Right lobe of liver (tissue), 6 donors: ENCODE data around the gene NCAPD2. TPM values are rescaled to one million over a fixed set of nuclear protein-coding genes. Genes with fewer than 3 reads are reported as not detected.
A peak's percentile ranks its signal among the peaks of the same experiment; 100 is the strongest.

ENCODE experiments used
- ATAC-seq, 4 donors: fragments of 200-7000 bp; cut with Tn5 transposase; one replicate each; pipeline ENCODE4 v1.9.1; 2020; ENCODE audit warnings: mild to moderate bottlenecking in 4 of 4, moderate library complexity in 4 of 4
- DNase-seq, 3 donors: peaks; one replicate each; pipeline ENCODE4 v3.0.0-alpha.2; 2020
- H3K27ac ChIP-seq, 3 donors: fragments of 200-600 bp; one replicate each; pipeline ENCODE4 v1.8.0; 2022
- H3K27me3 ChIP-seq, 2 donors: fragments of 200-600 bp; one replicate each; pipeline ENCODE4 v1.8.0; 2022
- H3K36me3 ChIP-seq, 4 donors: fragments of 200-600 bp; sonication (generic) in 1 of 4; one replicate each; pipeline versions ENCODE4 v1.5.1 to v1.8.0; 2017 to 2022; ENCODE audit warnings: control low read depth in 1 of 4
- H3K4me1 ChIP-seq, 4 donors: fragments of 200-600 bp; sonication (generic) in 1 of 4; one replicate each; pipeline versions ENCODE4 v1.5.1 to v1.8.0; 2017 to 2022; ENCODE audit warnings: control low read depth in 1 of 4
- H3K4me3 ChIP-seq, 3 donors: fragments of 200-600 bp; one replicate each; pipeline ENCODE4 v1.8.0; 2022
- H3K9me3 ChIP-seq, 4 donors: fragments of 200-600 bp; sonication (generic) in 1 of 4; one replicate each; pipeline versions ENCODE4 v1.5.1 to v1.8.0; 2017 to 2022; ENCODE audit warnings: control low read depth in 1 of 4
- POLR2A ChIP-seq: fragments of 450-650 bp; IDR thresholded peaks from one replicate; pipeline ENCODE4 v1.6.1; 2017; ENCODE audit warnings: antibody characterized with exemption, mild to moderate bottlenecking
- WGBS: methylation state at CpG from one replicate; pipeline ENCODE4 v1.1.6; 2018; ENCODE audit warnings: low coverage, low lambda C conversion rate; ENCODE audit not compliant: insufficient coverage; ENCODE audit errors: missing lambda C conversion rate; 5-methylcytosine and 5-hydroxymethylcytosine counted together
- intact Hi-C, 2 donors: fragments of 100-400 bp; cut with DNase I; formaldehyde crosslinking; loops; one replicate each; pipeline versions ENCODE4 v1.11.2 to v1.14.1; 2022
- total RNA-seq, 6 experiments: library from RNA; depleted of rRNA in 2 of 6; stranded (reverse); fragments of >200 nt in 2 of 6; fragmentation: NEBNext Ultra II Directional in 3 of 6; extraction: Animal tissue kit (Norgen Biotek cat#: 25700) in 3 of 6; gene quantifications; one replicate each; pipeline versions ENCODE4 v1.1.0 to v1.2.4, GENCODE V29; 2016 to 2023
- TF ChIP-seq, protein P1 (sequence below), 4 donors: fragments of 200-600 bp in 3 of 4; fragments of 450-650 bp in 1 of 4; IDR thresholded peaks; one replicate each; pipeline versions ENCODE4 v1.5.1 to v1.8.0; 2016 to 2022; ENCODE audit warnings: antibody characterized with exemption in 4 of 4, mild to moderate bottlenecking in 2 of 4
- donor health status: DM: no; HTN: yes; CAD: no.
- donor health status: DM: no; HTN: no; CAD: no.
- donor health status: DM: no; HTN: no; CAD: no.
- donor health status: DM: no; HTN: yes; CAD: no.
- donor health status: DM: no; HTN: yes; CAD: no.

NCAPD2 gene
- total RNA-seq, 6 experiments from 2014 or later, result 6.2 to 40.9 (median 8.4) TPM

DNA sequence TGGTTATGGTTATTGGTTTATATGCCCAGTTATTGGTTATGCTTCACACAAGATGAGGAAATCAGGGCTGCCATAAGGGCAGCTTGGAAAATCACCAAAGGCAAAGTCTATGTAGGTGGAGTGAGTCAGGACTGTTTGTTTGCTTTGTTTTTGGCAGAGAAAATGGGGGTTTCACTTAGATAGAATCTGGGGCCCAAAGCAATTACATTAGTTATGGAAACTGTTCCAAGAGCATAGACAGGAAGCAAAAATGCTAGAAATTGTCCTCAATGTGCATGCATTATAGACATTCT lies 25.7 kb upstream of the NCAPD2 start:
- H3K27me3 ChIP-seq, result no peaks in the 10 kb centered on the region
- DNase-seq, result peak in 1 of 3 donors; percentile 51
- TF ChIP-seq, protein P1, sequence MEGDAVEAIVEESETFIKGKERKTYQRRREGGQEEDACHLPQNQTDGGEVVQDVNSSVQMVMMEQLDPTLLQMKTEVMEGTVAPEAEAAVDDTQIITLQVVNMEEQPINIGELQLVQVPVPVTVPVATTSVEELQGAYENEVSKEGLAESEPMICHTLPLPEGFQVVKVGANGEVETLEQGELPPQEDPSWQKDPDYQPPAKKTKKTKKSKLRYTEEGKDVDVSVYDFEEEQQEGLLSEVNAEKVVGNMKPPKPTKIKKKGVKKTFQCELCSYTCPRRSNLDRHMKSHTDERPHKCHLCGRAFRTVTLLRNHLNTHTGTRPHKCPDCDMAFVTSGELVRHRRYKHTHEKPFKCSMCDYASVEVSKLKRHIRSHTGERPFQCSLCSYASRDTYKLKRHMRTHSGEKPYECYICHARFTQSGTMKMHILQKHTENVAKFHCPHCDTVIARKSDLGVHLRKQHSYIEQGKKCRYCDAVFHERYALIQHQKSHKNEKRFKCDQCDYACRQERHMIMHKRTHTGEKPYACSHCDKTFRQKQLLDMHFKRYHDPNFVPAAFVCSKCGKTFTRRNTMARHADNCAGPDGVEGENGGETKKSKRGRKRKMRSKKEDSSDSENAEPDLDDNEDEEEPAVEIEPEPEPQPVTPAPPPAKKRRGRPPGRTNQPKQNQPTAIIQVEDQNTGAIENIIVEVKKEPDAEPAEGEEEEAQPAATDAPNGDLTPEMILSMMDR (IDR thresholded peaks at IDR 0.05), result no peak
- no peak for TF ChIP-seq POLR2A
- H3K9me3 ChIP-seq, result no peaks in the 10 kb centered on the region
- no peak overlapping the region for H3K4me3 ChIP-seq
- peaks cover 0 to 33% (median 14%) of the 10 kb centered on the region in 4 donors for H3K4me1 ChIP-seq
- H3K27ac ChIP-seq, result peak overlapping the region; percentile 9 to 80 (median 19)
- intact Hi-C loops, result no loop called here
- peak in 2 of 4 donors; percentile 15 to 28 for ATAC-seq
- H3K36me3 ChIP-seq, result peaks cover 0 to 29% (median 15%) of the 10 kb centered on the region in 4 donors

DNA sequence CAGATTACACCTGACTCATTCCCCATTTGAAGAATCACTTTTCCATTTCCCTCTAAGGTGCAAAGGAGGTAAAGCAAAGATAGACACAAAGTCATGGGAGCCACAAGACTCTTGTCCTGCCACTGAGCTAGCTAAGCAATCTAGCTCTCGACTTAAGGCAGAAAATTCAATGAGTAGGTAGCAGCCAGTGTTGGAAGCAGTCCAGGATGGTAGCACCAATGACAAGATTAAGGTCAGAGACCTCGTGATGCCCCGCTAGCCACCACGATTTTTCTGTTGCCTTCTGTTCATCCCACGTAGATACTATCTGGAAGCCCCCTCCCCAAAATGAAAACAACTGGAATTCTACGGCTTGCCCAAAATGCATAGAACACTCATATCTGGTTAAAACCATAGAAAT lies 24.8 kb upstream of the NCAPD2 start:
- H3K27ac ChIP-seq, result peak overlapping the region; percentile 9 to 80 (median 19)
- 31% methylated on average over 6 of the region's 6 CpGs for WGBS
- TF ChIP-seq POLR2A, result no peak
- TF ChIP-seq, protein P1 (IDR thresholded peaks at IDR 0.05), result no peak
- intact Hi-C loops, result no loop called here
- H3K36me3 ChIP-seq, result peaks cover 0 to 20% (median 9%) of the 10 kb centered on the region in 4 donors
- no peaks in the 10 kb centered on the region for H3K27me3 ChIP-seq
- H3K4me1 ChIP-seq, result peaks cover 0 to 33% (median 14%) of the 10 kb centered on the region in 4 donors
- ATAC-seq (no peak), DNase-seq (peak in 1 of 3 donors; percentile 60)
- peak overlapping the region; percentile 73 to 77 (median 77) for H3K4me3 ChIP-seq
- no peaks in the 10 kb centered on the region for H3K9me3 ChIP-seq

DNA sequence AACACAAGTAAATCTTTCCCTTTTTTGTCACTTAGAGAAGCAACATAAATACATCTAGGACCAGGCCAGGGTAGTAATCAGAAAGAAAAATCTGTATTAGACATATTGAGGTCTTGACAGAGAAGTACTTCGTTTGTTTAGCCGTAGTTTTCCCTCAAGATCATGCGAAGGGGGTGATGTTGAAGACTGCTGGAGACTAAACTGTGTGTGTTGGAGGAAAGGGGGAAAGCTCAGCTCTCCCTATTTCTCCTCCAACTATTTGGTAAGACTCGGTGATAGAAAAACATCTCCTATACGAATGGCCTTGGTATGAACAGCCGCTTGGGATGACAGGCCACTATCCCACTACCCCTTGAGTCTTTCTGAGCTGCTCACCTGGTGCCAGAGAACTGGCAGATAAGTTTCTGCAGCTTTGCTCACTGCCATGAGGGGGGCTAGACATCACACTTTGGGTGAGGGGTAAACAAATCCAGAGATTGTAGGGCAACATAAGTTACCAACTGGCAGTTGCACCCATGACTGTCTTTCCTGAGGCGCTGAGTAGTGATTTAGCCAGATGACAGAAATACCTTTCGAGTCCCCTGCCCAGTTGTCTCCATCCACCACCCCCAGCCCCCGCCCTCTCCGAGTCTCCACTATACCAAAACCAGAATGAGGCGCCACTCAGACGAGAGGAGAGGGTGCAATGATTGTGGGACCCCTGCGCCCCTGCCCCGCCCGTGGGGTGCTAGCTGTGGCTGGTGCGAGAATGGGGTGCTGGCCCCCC lies 24.1 kb upstream of the NCAPD2 start:
- ATAC-seq (no peak), DNase-seq (no peak)
- Histone ChIP-seq H3K27me3 (no peaks in the 10 kb centered on the region), H3K4me1 (peaks cover 0 to 33% (median 14%) of the 10 kb centered on the region in 4 donors), H3K36me3 (peaks cover 0 to 13% (median 4%) of the 10 kb centered on the region in 4 donors), H3K4me3 (peak overlapping the region; percentile 73 to 77 (median 77)), H3K27ac (peak overlapping the region; percentile 72 to 80 (median 80)), H3K9me3 (no peaks in the 10 kb centered on the region)
- intact Hi-C loops, result no loop called here
- 28% methylated on average over 7 of the region's 16 CpGs for WGBS
- no peak for TF ChIP-seq POLR2A
- TF ChIP-seq, protein P1 (IDR thresholded peaks at IDR 0.05), result no peak

DNA sequence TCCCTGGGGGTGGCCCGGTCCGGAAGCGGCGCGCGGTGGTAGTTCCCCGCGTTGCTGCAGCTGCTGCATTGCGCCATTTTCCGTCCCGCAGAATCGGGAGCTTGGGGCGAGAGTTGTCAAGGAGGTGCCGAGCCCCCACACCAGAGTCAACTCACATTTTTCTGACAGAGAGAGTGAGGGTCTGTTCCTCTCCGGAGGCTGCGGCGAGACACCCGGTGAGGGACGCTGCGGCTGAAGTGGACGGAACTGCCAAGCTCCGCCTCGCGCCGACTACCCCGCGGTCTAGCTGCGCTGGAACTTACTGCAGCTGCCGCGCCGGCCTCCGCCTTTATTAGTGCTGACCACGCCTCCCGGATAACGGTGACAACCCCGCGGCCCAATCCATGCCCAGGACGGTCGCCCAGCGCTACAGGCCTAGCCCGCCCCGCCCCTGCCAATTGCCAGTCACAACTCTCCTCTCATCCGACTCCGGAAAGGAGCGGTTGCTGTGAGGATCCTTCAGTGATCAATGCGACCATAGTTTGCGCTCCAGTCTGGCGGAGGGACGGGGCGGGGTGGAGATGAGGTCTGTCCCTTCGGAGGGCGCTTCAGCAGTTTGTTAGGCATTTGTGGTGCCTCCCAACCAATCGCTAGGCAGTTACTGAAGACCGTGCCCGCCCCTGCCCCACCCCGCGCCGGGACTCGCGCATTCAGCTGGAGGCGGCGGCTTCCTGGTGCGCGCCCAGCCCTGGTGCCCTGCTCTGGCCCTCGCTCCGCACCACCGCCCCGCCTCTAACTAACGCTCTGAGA lies 23.3 kb upstream of the NCAPD2 start, which contains the start of gene VAMP1:
Gene VAMP1, minus strand, starts transcription at position 303 of the 789 bp plus-strand sequence. Its CDS starts 146 bp downstream, at position 157.
- H3K4me1 ChIP-seq, result peaks cover 0 to 33% (median 14%) of the 10 kb centered on the region in 4 donors
- no peaks in the 10 kb centered on the region for H3K9me3 ChIP-seq
- no peaks in the 10 kb centered on the region for H3K27me3 ChIP-seq
- DNase-seq (peak; percentile 99 to 100 (median 99)), ATAC-seq (peak; percentile 91 to 97 (median 94))
- peak; percentile 100 for TF ChIP-seq POLR2A
- TF ChIP-seq, protein P1 (IDR thresholded peaks at IDR 0.05), result peak in 1 of 4 donors; percentile 7
- WGBS, result 0% methylated on average over 13 of the region's 69 CpGs
- peak within 1 kb of the TSS; percentile 73 to 77 (median 77) for H3K4me3 ChIP-seq
- peak within 1 kb of the TSS; percentile 72 to 80 (median 80) for H3K27ac ChIP-seq
- intact Hi-C loops, result no loop called here
- peaks cover 0 to 8% (median 1%) of the 10 kb centered on the region in 4 donors for H3K36me3 ChIP-seq
